Epithelial cell of proximal tubule (primary cell): Measurements from ENCODE around the gene HDHD2. TPM values are rescaled to one million over a fixed set of nuclear protein-coding genes. Genes with fewer than 3 reads are reported as not detected.
"Not testable (repeated sequence)": the region's sequence is repeated elsewhere in the genome, so short reads cannot be mapped to it uniquely, and the experiment has no call there.

Experiments
- DNase-seq: peaks from one replicate; pipeline ENCODE4 v3.0.0-alpha.2; 2011; ENCODE audit warnings: low read depth
- H3K4me3 ChIP-seq: 2 replicates; pipeline ENCODE4 v1.5.1; 2011; ENCODE audit warnings: low read depth, mild to moderate bottlenecking, low read length
- total RNA-seq: library from RNA; depleted of rRNA; stranded (reverse); fragments of >200 nt; gene quantifications from 2 replicates; pipeline ENCODE4 v1.2.3, GENCODE V29; 2015
- TF ChIP-seq, protein P1 (sequence below): conservative IDR thresholded peaks from 2 replicates; pipeline ENCODE4 v1.5.1; 2012; ENCODE audit warnings: low read depth, mild to moderate bottlenecking, low read length

The HDHD2 gene, protein sequence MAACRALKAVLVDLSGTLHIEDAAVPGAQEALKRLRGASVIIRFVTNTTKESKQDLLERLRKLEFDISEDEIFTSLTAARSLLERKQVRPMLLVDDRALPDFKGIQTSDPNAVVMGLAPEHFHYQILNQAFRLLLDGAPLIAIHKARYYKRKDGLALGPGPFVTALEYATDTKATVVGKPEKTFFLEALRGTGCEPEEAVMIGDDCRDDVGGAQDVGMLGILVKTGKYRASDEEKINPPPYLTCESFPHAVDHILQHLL
- 10.6 and 18.2 TPM in 2 replicates for total RNA-seq

DNA sequence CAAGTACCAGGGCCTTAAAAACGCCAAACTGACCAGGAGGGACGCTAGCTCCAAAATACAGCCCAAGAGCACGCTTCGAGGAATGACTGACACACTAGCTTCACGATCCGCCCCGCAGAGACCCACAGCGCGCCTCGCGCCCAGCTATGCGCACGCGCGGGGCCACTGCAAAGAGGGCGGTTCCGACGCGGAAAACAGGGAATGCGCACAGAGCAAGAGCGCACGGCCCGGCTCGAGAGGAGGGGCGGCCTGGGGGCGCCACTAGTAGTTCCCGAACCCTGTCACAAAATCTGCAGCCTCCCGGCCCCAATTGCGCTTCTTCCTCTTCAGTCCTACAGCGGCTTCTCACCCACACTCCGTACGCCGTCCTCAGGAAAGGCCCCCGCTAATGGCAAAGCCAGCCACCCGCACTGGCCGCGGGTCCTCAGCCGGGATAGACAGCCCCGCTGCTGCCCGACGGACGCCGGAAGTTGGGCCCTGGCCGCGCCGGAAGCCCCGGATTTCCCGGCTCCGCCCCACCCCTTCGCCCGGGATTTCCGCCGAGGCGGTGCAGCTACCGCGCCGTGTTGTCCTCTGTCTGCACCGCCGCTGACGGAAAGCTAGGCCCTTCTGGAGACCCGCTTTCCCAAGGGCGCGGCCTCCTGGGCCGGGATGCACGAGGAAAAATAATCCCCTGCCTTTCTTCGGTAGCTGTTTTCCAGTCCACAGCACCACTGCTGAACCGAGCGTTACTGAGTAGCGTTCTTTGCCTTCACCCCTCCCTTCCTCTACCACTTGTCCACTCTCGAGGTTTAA is at the start of gene HDHD2:
HDHD2 (minus strand) TSS at position 472 of the 795 bp plus-strand sequence. CDS start 14,061 bp downstream, outside the sequence.
- TF ChIP-seq, protein P1, sequence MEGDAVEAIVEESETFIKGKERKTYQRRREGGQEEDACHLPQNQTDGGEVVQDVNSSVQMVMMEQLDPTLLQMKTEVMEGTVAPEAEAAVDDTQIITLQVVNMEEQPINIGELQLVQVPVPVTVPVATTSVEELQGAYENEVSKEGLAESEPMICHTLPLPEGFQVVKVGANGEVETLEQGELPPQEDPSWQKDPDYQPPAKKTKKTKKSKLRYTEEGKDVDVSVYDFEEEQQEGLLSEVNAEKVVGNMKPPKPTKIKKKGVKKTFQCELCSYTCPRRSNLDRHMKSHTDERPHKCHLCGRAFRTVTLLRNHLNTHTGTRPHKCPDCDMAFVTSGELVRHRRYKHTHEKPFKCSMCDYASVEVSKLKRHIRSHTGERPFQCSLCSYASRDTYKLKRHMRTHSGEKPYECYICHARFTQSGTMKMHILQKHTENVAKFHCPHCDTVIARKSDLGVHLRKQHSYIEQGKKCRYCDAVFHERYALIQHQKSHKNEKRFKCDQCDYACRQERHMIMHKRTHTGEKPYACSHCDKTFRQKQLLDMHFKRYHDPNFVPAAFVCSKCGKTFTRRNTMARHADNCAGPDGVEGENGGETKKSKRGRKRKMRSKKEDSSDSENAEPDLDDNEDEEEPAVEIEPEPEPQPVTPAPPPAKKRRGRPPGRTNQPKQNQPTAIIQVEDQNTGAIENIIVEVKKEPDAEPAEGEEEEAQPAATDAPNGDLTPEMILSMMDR = no peak
- H3K4me3 ChIP-seq = peak within 1 kb of the TSS; percentile 89
- no peak for DNase-seq

DNA sequence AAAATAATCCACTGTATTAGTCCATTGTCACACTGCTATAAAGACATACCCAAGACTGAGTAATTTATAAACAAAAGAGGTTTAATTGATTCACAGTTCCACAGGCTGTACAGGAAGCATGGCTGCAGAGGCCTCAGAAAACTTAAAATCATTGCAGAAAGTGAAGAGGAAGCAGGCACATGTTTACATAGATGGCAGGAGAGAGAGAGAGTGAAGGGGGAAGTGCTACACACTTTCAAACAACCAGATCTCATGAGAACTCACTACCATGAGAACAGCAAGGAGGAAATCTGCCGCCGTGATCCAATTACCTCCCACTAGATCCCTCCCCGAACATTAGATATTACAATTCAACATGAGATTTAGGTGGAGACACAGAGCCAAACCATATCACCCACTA is 45.7 kb upstream of the HDHD2 start:
- DNase-seq = not testable (repeated sequence)

DNA sequence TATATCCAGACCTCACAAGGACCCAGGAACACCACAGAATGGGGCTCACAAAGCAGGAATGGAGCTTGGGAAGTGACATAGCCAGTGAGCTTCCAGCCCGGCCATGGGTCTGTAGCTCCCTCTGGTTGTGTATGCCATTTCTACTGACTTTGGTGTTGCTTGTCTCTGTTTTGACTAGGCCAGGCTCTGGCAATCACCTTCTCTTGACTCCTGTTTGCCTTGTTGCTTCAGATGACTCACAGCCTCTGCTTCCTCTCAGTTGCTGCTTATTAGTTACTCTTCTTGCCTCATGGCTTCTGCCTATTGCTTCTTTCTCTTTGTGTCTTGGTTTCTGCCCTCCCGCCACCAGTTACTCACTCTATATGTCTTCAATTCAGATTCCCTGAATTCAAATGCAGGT is 41.7 kb upstream of the HDHD2 start:
- TF ChIP-seq, protein P1 = peak; percentile 32
- peak; percentile 35 for DNase-seq
- H3K4me3 ChIP-seq = no peak overlapping the region

More for the DNA sequence above, 45.7 kb upstream of the HDHD2 start:
- H3K4me3 ChIP-seq = not testable (repeated sequence)

DNA sequence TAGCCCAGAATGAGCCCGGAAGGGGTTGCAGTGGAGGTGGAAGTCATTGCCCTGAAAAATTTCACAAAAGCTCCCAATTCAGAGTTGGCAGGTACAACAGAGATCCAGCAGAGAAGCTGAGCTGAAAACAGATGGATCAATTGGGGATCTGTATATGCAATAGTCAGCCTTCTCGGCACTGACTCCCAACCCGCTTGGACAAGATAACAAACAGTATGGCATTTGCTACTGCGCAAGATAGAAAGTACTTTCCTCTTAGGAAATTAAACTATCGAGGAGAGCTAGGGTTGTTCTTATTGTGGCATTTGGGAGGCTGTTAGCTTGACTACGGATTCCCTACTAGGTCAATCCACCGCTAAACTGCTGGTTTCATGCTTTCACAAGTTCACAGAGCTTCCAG is 37.4 kb upstream of the HDHD2 start:
- TF ChIP-seq, protein P1 = no peak
- no peak for DNase-seq
- no peak overlapping the region for H3K4me3 ChIP-seq

DNA sequence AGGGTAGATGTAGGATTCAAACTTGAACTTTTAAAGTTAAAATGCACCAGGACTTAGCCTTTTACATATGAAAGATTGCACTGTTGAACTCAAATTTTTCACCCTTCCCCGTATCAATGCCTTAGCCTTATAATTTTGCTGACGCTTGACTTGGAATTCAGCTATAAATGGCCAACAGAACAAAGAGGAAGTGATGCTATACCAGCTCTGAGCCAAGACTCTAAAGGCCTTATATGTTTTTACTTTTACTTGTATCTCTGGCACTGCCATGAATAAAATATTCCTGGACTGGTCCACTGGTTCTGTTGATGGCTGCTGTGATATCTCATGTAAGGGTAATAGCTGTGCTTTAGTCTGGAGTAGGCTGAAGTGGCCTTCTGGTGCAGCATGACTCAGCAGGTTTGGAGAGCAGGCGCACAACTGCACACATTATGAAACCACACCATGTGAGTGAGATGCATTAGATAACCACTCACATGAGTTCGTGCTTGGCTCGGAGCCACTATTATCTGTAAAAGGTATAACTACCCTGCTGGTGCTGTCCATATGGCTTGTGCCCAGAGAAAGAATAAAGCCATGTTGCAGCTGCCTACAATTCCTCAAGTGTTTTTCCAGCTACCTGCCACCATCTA is 34.2 kb upstream of the HDHD2 start:
- no peak for DNase-seq
- no peak overlapping the region for H3K4me3 ChIP-seq
- TF ChIP-seq, protein P1 = no peak

DNA sequence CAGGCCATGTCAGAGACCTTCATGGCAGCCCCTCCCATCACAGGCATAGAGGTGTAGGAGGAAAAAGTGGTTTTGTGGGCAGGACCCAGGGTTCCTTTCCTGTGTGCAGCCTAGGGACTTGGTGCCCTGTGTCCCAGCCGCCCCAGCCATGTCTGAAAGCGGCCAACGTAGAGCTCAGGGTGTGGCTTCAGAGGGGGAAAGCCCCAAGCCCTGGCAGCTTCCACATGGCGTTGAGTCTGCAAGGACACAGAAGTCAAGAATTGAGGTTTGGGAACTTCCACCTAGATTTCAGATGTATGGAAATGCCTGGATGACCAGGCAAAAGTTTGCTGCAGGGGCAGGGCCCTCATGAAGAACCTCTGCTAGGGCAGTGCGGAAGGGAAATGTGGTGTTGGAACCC is 31.9 kb upstream of the HDHD2 start:
- not testable (repeated sequence) for H3K4me3 ChIP-seq, DNase-seq

DNA sequence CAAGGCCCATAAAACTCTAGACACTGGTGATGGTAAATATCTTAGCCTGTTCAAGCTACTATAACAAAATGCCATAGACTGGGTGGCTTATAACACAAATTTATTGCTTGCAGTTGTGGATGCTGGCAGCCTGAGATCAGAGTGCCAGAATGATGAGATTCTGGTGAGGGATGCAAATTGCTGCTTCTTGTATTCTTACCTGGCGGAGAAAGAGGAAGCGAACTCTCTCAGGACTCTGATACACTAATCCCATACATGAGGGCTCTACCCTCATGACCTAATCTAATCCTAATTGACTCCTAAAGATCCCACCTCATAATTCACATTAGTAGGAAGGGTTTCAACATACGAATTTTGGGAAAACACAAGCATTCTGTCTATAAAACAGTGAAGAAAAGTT is 30.5 kb upstream of the HDHD2 start:
- DNase-seq = no peak
- TF ChIP-seq, protein P1 = no peak
- H3K4me3 ChIP-seq = no peak overlapping the region
